GM12801 (cell line): Measurements from ENCODE around the gene CLEC4M.

Source experiments
- CTCF ChIP-seq: IDR thresholded peaks from one replicate; pipeline ENCODE4 v1.5.1; 2011; ENCODE audit warnings: control low read depth; ENCODE audit not compliant: insufficient read length; ENCODE audit errors: extremely low read depth

CLEC4M gene

GRCh38 chr19:7767487-7767886 lies 4.4 kb downstream of the CLEC4M start:
- no peak for TF ChIP-seq CTCF

GRCh38 chr19:7769171-7769570 lies 6.1 kb downstream of the CLEC4M start:
- no peak for TF ChIP-seq CTCF

GRCh38 chr19:7771072-7771471 lies 8.0 kb downstream of the CLEC4M start:
- no peak for TF ChIP-seq CTCF

- no peak for TF ChIP-seq CTCF
Observed at GRCh38 chr19:7772752-7773291, 9.8 kb downstream of the CLEC4M start.

- no peak for TF ChIP-seq CTCF
Observed at GRCh38 chr19:7773841-7774240, 10.8 kb downstream of the CLEC4M start.

GRCh38 chr19:7775761-7776160 lies 12.7 kb downstream of the CLEC4M start:
- TF ChIP-seq CTCF: no peak

DNA sequence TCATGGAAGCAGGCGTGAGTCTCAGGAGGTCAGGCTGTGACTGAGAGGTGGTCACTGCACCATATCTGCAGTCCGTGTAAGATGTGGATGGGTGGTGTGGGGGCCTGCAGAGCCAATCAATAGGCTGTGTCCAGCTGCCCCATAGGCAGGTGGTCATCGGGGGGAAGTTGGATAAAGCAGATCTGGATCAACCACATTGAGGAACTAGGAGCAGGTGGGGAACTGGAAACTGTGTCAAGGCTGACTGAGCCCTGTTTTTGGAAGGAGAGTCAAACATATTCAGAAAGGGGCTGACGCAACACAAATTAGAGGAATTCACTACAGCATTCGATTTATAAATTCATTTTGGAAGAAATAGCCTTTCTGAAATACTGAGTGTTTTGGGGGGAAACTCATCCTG lies 15.0 kb downstream of the CLEC4M start:
- no peak for TF ChIP-seq CTCF
